ENCODE data around the gene MLLT3. TPM values are rescaled to one million over a fixed set of nuclear protein-coding genes. Genes with fewer than 3 reads are reported as not detected.

Gene MLLT3
- total and polyA plus RNA-seq, 3 donors from 2014 or later = 5.2 to 11.0 (median 7.6) TPM

- Histone ChIP-seq H3K36me3 (ENCODE audit: low read depth, missing control alignments) (no peaks in the 10 kb centered on the region), H3K27me3 (no peaks in the 10 kb centered on the region), H3K9me3 (no peaks in the 10 kb centered on the region), H3K4me1 (no peaks in the 10 kb centered on the region), H3K27ac (peak overlapping the region in 1 of 2 donors; percentile 64), H3K4me3 (peak overlapping the region; percentile 67 to 81)
- TF ChIP-seq POLR2A (IDR thresholded peaks at IDR 0.05) = no peak
- TF ChIP-seq CTCF (IDR thresholded peaks at IDR 0.05) = no peak
- WGBS, 2 donors = 0 to 1% methylated on average over 61 to 65 of the region's 65 CpGs
- peak; percentile 28 for DNase-seq
- intact Hi-C loops (cut with DNase I; ENCODE audit: low total_unique reads) = no loop called here
Measured at GRCh38 chr9:20620650-20621470, 1.4 kb downstream of the MLLT3 start.

DNA sequence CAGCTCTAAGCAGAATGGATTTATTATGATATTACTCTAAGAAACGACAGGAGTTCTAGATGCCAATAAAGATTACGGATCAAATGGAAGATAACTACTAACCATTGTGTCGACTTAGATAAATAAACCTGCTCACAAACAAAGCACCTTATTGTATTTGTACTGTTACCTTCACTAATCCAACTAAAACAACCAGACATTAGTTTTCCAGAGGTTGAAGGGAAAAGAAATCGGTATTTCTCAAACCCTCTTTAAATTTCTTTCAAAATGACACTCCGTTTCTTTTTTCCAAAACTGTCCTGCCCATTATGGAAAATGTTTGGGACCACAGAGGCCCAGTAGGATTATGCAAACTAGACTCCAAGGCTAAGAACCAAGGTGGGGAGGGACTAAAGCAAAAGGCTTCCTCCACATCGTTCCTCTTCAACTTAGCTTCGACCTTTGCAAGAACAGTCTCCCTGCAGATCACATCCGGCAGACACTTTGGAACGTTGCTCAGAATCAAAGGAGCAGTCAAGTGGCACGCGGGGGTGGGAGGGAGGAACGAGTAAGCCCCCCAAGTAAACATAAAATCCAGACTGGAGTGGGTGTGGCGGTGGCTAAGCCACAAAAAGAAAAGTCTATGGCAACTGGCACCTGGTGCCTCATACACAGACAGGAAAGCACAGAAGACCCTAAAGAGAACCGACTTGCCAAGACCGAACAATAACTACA, 2.7 kb downstream of the MLLT3 start:
- 36 to 43% methylated on average over 15 of the region's 15 CpGs for WGBS, 2 donors
- H3K27me3 ChIP-seq = no peaks in the 10 kb centered on the region
- H3K9me3 ChIP-seq = no peaks in the 10 kb centered on the region
- no peak overlapping the region for H3K27ac ChIP-seq
- peak overlapping the region; percentile 67 to 81 for H3K4me3 ChIP-seq
- intact Hi-C loops (cut with DNase I; ENCODE audit: low total_unique reads) = no loop called here
- H3K4me1 ChIP-seq = no peaks in the 10 kb centered on the region
- no peaks in the 10 kb centered on the region for H3K36me3 ChIP-seq (ENCODE audit: low read depth, missing control alignments)
- TF ChIP-seq POLR2A (IDR thresholded peaks at IDR 0.05) = no peak
- TF ChIP-seq CTCF (IDR thresholded peaks at IDR 0.05) = no peak
- DNase-seq = peak; percentile 20

DNA sequence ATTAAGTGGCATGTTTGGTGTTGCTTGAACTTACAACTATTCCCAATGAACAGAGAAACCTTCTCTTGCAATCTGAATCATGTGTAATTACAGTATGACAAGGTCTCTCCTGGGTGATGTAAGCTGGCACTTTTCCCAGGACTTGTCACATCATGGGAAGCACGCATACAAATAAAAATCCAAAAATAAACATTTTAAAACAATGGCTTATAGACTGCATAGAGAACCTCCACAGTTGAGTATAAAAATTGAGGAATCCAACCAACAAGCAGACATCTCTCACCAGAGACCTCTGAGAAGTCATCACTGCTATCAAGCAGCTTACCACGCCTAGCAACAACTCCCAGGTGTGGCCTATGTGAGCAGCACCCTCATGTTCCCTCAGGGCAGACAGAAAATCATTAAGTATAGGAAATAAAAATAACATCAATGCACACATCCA, 3.9 kb downstream of the MLLT3 start:
- no peaks in the 10 kb centered on the region for H3K27me3 ChIP-seq
- H3K27ac ChIP-seq = no peak overlapping the region
- intact Hi-C loops (cut with DNase I; ENCODE audit: low total_unique reads) = no loop called here
- no peak overlapping the region for H3K4me3 ChIP-seq
- TF ChIP-seq CTCF (IDR thresholded peaks at IDR 0.05) (no peak), POLR2A (IDR thresholded peaks at IDR 0.05) (no peak)
- H3K36me3 ChIP-seq (ENCODE audit: low read depth, missing control alignments) = no peaks in the 10 kb centered on the region
- 74 to 86% methylated on average over 2 of the region's 2 CpGs for WGBS, 2 donors
- H3K4me1 ChIP-seq = no peaks in the 10 kb centered on the region
- H3K9me3 ChIP-seq = no peaks in the 10 kb centered on the region
- DNase-seq = no peak

DNA sequence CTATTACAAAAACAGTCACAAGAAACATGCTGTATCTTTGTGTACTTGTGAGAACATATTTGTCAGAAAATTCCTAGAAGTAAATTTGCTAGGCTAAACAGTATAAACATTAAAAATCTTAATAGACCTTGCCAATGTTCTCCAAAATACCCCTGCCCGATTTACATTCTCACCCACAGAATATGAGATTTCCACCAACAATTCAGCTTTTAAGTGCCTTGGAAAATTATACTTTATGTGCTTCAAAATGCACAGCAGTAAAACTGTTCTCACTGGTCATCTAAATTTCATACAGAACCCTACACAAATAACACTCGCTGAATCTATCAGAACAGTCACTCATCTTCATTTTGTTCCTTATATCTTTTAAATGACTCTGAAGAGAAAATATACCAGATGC, 5.5 kb downstream of the MLLT3 start:
- no peak for DNase-seq
- Histone ChIP-seq H3K27ac (no peak overlapping the region), H3K4me1 (no peaks in the 10 kb centered on the region)

More for the DNA sequence above, 5.5 kb downstream of the MLLT3 start:
- no peaks in the 10 kb centered on the region for H3K27me3 ChIP-seq
- WGBS, 2 donors = 81 to 85% methylated on average over 2 of the region's 2 CpGs
- H3K9me3 ChIP-seq = no peaks in the 10 kb centered on the region
- TF ChIP-seq CTCF (IDR thresholded peaks at IDR 0.05) = no peak
- TF ChIP-seq POLR2A (IDR thresholded peaks at IDR 0.05) = no peak
- intact Hi-C loops (cut with DNase I; ENCODE audit: low total_unique reads) = no loop called here
- no peak overlapping the region for H3K4me3 ChIP-seq
- no peaks in the 10 kb centered on the region for H3K36me3 ChIP-seq (ENCODE audit: low read depth, missing control alignments)

Measured in testis (tissue), 3 donors.